Esophagus squamous epithelium (tissue), 5 donors: ENCODE measurements around the gene LYRM1. TPM values are rescaled to one million over a fixed set of nuclear protein-coding genes. Genes with fewer than 3 reads are reported as not detected.
A peak's percentile ranks its signal among the peaks of the same experiment; 100 is the strongest.

ENCODE experiments used
- DNase-seq: peaks from one replicate; lab custom pipeline; 2025; lab: John Stamatoyannopoulos, UW
- H3K27ac ChIP-seq, 4 donors: fragments of 200-600 bp; sonication (generic); one replicate each; pipeline ENCODE4 v1.5.1; 2016 to 2019; ENCODE audit warnings: mild to moderate bottlenecking in 1 of 4
- H3K27me3 ChIP-seq, 4 donors: fragments of 200-600 bp; sonication (generic); 1 replicate in 3 of 4; 2 replicates in 1 of 4; pipeline versions ENCODE4 v1.5.1 to v1.6.0; 2017 to 2021; ENCODE audit warnings: antibody characterized with exemption in 1 of 4
- H3K36me3 ChIP-seq, 3 donors: fragments of 200-600 bp; sonication (generic); one replicate each; pipeline ENCODE4 v1.5.1; 2016 to 2019
- H3K4me1 ChIP-seq, 3 donors: fragments of 200-600 bp; sonication (generic); one replicate each; pipeline ENCODE4 v1.5.1; 2017 to 2019
- H3K4me3 ChIP-seq, 4 donors: fragments of 200-600 bp; sonication (generic); 1 replicate in 3 of 4; 2 replicates in 1 of 4; pipeline ENCODE4 v1.5.1; 2016 to 2019; ENCODE audit warnings: mild to moderate bottlenecking in 2 of 4, moderate library complexity in 1 of 4
- H3K9me3 ChIP-seq, 3 donors: fragments of 200-600 bp; sonication (generic); one replicate each; pipeline ENCODE4 v1.5.1; 2016 to 2019
- CTCF ChIP-seq, 6 experiments: fragments of 450-650 bp in 4 of 6; fragments of 200-600 bp in 2 of 6; sonication (generic) in 2 of 6; IDR thresholded peaks; one replicate each; pipeline ENCODE4 v1.5.1; 2016 to 2019; ENCODE audit warnings: antibody characterized with exemption in 6 of 6, mild to moderate bottlenecking in 4 of 6, moderate library complexity in 4 of 6
- POLR2A ChIP-seq, 4 donors: fragments of 450-650 bp; IDR thresholded peaks; one replicate each; pipeline ENCODE4 v1.6.1; 2017; ENCODE audit warnings: antibody characterized with exemption in 4 of 4, mild to moderate bottlenecking in 4 of 4, moderate library complexity in 3 of 4
- WGBS, 2 donors: methylation state at CpG; one replicate each; pipeline ENCODE4 v1.1.5; 2018; 5-methylcytosine and 5-hydroxymethylcytosine counted together
- intact Hi-C: fragments of 100-400 bp; cut with DNase I; formaldehyde crosslinking; loops from one replicate; pipeline ENCODE4 v1.15.0; 2022
- total RNA-seq, 4 donors: library from RNA; depleted of rRNA; stranded (reverse); fragments of >200 nt; gene quantifications; one replicate each; pipeline ENCODE4 v1.1.0, GENCODE V29; 2016
- donor health status: DM: yes; HTN: yes; CAD: no.

Gene LYRM1
- total RNA-seq, result 10 to 100 TPM; 21.9 to 37.9 (median 34.3) TPM

- H3K4me1 ChIP-seq, result peaks cover 35 to 82% (median 54%) of the 10 kb centered on the region in 3 donors
- H3K9me3 ChIP-seq, result no peaks in the 10 kb centered on the region
- peak within 1 kb of the TSS; percentile 95 to 99 (median 97) for H3K27ac ChIP-seq
- DNase-seq, result peak; percentile 73
- H3K27me3 ChIP-seq, result no peaks in the 10 kb centered on the region
- TF ChIP-seq CTCF (IDR thresholded peaks at IDR 0.05) (peak in 1 of 6 experiments; percentile 4), POLR2A (IDR thresholded peaks at IDR 0.05) (peak in 3 of 4 donors; percentile 53 to 96 (median 91))
- WGBS, 2 donors, result 0 to 1% methylated on average over 16 to 30 of the region's 62 CpGs
- peak within 1 kb of the TSS; percentile 73 to 91 (median 78) for H3K4me3 ChIP-seq
- intact Hi-C loops, result no loop called here
- peaks cover 0 to 10% (median 0%) of the 10 kb centered on the region in 3 donors for H3K36me3 ChIP-seq
Observed at GRCh38 chr16:20900299-20901067, at the start of gene LYRM1, which contains the start of gene DCUN1D3. Gene LYRM1, plus strand, starts transcription at chr16:20900771. Its CDS starts 14,785 bp downstream, at chr16:20915556. Gene DCUN1D3, minus strand, starts transcription at chr16:20900358. Its CDS starts 37,820 bp downstream, at chr16:20862538.

GRCh38 chr16:20850981-20851380, 49.6 kb upstream of the LYRM1 start:
- Histone ChIP-seq H3K4me3 (no peak overlapping the region), H3K4me1 (peaks cover 15 to 48% (median 25%) of the 10 kb centered on the region in 3 donors), H3K36me3 (peaks cover 0 to 26% (median 0%) of the 10 kb centered on the region in 3 donors), H3K9me3 (no peaks in the 10 kb centered on the region), H3K27ac (peak overlapping the region; percentile 58 to 87 (median 84)), H3K27me3 (no peaks in the 10 kb centered on the region)
- intact Hi-C loops, result loop anchor here (10.0 kb wide), 1 partner anchor 64 kb away; no protein-coding TSS in a partner anchor
- TF ChIP-seq CTCF (IDR thresholded peaks at IDR 0.05) (no peak), POLR2A (IDR thresholded peaks at IDR 0.05) (no peak)
- WGBS, 2 donors, result 55 to 69% methylated on average over 3 of the region's 3 CpGs
- no peak for DNase-seq

GRCh38 chr16:20851601-20852000, 49.0 kb upstream of the LYRM1 start:
- peaks cover 0 to 25% (median 0%) of the 10 kb centered on the region in 3 donors for H3K36me3 ChIP-seq
- no peaks in the 10 kb centered on the region for H3K9me3 ChIP-seq
- intact Hi-C loops, result loop anchor here (10.0 kb wide), 1 partner anchor 63 kb away; no protein-coding TSS in a partner anchor
- H3K4me1 ChIP-seq, result peaks cover 15 to 48% (median 25%) of the 10 kb centered on the region in 3 donors
- WGBS, 2 donors, result 21 to 41% methylated on average over 2 of the region's 2 CpGs
- H3K27me3 ChIP-seq, result no peaks in the 10 kb centered on the region
- no peak for DNase-seq
- peak in 1 of 6 experiments; percentile 22 for TF ChIP-seq CTCF (IDR thresholded peaks at IDR 0.05)
- peak in 1 of 4 donors; percentile 29 for TF ChIP-seq POLR2A (IDR thresholded peaks at IDR 0.05)
- peak overlapping the region; percentile 58 to 87 (median 84) for H3K27ac ChIP-seq
- H3K4me3 ChIP-seq, result no peak overlapping the region

- intact Hi-C loops, result loop anchor here (10.0 kb wide), 1 partner anchor 62 kb away; no protein-coding TSS in a partner anchor
Observed at GRCh38 chr16:20853143-20853542, 47.4 kb upstream of the LYRM1 start.

More at GRCh38 chr16:20853143-20853542, 47.4 kb upstream of the LYRM1 start:
- peaks cover 15 to 48% (median 25%) of the 10 kb centered on the region in 3 donors for H3K4me1 ChIP-seq
- H3K4me3 ChIP-seq, result no peak overlapping the region
- peaks cover 0 to 40% (median 0%) of the 10 kb centered on the region in 3 donors for H3K36me3 ChIP-seq
- TF ChIP-seq CTCF (IDR thresholded peaks at IDR 0.05) (no peak), POLR2A (IDR thresholded peaks at IDR 0.05) (no peak)
- H3K27me3 ChIP-seq, result no peaks in the 10 kb centered on the region
- H3K9me3 ChIP-seq, result no peaks in the 10 kb centered on the region
- WGBS, 2 donors, result 88 to 89% methylated on average over 5 of the region's 5 CpGs
- peak overlapping the region in 2 of 4 donors; percentile 84 to 87 for H3K27ac ChIP-seq
- DNase-seq, result no peak
